ENCODE measurements around the gene EPB42.

DNA sequence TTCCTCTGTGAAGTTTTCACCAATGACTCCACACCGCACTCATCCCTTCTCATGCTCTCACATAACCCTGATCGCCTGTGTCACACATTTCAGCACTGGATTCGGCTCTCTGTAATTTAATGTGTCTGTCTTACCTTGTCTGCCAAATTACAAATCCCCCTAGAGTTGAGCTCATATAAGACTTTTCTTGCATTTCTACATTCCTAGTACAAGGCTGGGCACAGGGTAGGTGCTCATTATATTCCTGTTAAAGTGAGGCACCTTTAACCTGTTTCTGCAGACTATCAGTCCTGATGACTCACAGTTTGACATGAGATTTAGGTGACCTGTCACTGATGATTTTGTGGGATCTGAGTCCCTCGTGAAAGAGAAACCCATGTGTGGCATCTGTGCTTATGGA lies 23.3 kb upstream of the EPB42 start:
- no peak for TF ChIP-seq CTCF (tag by site-specific recombination; IDR thresholded peaks at IDR 0.05)
- TF ChIP-seq ZFP37 (tag by site-specific recombination; IDR thresholded peaks at IDR 0.05), result no peak
- no peak for TF ChIP-seq GLI4 (tag by site-specific recombination; IDR thresholded peaks at IDR 0.05)
- TF ChIP-seq, protein P1, sequence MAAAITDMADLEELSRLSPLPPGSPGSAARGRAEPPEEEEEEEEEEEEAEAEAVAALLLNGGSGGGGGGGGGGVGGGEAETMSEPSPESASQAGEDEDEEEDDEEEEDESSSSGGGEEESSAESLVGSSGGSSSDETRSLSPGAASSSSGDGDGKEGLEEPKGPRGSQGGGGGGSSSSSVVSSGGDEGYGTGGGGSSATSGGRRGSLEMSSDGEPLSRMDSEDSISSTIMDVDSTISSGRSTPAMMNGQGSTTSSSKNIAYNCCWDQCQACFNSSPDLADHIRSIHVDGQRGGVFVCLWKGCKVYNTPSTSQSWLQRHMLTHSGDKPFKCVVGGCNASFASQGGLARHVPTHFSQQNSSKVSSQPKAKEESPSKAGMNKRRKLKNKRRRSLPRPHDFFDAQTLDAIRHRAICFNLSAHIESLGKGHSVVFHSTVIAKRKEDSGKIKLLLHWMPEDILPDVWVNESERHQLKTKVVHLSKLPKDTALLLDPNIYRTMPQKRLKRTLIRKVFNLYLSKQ (tag by site-specific recombination; IDR thresholded peaks at IDR 0.05; ENCODE audit: borderline replicate concordance), result no peak
- no peak for TF ChIP-seq ZNF670 (tag by site-specific recombination; IDR thresholded peaks at IDR 0.05; ENCODE audit: low read depth)
- no peak for TF ChIP-seq ZNF366 (tag by site-specific recombination; conservative IDR thresholded peaks at IDR 0.05)
- TF ChIP-seq SP3 (tag by site-specific recombination; IDR thresholded peaks at IDR 0.05), result no peak
- TF ChIP-seq ZNF146 (tag by site-specific recombination; IDR thresholded peaks at IDR 0.05), result no peak
- TF ChIP-seq MZF1 (tag by site-specific recombination; IDR thresholded peaks at IDR 0.05; ENCODE audit: borderline replicate concordance), result no peak
- TF ChIP-seq OSR2 (tag by site-specific recombination; IDR thresholded peaks at IDR 0.05), result no peak
- TF ChIP-seq, protein P2, sequence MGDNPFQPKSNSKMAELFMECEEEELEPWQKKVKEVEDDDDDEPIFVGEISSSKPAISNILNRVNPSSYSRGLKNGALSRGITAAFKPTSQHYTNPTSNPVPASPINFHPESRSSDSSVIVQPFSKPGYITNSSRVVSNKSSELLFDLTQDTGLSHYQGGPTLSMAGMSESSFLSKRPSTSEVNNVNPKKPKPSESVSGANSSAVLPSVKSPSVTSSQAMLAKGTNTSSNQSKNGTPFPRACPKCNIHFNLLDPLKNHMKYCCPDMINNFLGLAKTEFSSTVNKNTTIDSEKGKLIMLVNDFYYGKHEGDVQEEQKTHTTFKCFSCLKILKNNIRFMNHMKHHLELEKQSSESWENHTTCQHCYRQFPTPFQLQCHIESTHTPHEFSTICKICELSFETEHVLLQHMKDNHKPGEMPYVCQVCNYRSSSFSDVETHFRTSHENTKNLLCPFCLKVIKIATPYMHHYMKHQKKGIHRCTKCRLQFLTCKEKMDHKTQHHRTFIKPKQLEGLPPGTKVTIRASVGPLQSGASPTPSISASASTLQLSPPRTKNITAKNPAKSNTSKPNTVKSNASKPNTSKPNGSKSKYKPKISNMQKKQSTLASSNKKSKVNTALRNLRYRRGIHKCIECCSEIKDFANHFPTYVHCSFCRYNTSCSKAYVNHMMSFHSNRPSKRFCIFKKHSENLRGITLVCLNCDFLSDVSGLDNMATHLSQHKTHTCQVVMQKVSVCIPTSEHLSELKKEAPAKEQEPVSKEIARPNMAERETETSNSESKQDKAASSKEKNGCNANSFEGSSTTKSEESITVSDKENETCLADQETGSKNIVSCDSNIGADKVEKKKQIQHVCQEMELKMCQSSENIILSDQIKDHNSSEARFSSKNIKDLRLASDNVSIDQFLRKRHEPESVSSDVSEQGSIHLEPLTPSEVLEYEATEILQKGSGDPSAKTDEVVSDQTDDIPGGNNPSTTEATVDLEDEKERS (tag by site-specific recombination; IDR thresholded peaks at IDR 0.05), result no peak
- TF ChIP-seq ZNF747 (tag by site-specific recombination; IDR thresholded peaks at IDR 0.05), result no peak
